HG02870 (cell line): ENCODE results near the gene ACOX1.

ENCODE experiments used
- ATAC-seq: cut with Tn5 transposase; IDR thresholded peaks from one replicate; pipeline ENCODE4 v1.9.1; 2021; ENCODE audit warnings: mild to moderate bottlenecking, moderate library complexity; ENCODE audit not compliant: unreplicated experiment

The ACOX1 gene

DNA sequence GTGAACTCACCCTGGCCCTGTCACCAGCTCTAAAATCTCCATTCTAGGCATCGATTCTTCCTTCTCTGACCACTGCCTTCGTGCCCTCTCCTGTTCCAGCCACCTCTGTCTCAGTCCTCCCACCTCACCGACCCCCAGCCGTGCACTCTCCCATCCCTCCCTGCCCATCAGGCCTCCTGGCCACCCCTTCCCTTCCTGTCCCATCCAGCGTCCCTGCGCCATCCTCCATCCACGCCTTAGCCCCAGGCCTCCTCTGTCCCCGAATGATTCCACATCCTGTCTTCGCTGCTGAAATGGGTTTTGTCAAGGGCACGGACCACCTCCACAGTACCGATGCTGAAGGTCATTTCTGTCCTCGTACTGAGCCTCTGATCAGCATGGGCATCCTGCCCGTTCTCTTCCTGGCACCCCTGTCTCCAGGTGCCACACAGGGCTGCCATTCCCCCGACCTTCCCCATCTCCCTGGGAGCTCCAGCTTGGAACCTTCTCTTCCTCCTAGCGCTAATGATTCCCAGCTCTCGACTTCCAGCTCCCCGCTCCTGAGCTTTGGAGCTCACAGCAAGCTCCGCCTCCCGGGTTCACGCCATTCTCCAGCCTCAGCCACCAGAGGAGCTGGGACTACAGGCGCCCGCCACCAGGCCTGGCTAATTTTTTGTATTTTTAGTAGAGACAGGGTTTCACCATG is 84.8 kb downstream of the ACOX1 start:
- no peak for ATAC-seq

DNA sequence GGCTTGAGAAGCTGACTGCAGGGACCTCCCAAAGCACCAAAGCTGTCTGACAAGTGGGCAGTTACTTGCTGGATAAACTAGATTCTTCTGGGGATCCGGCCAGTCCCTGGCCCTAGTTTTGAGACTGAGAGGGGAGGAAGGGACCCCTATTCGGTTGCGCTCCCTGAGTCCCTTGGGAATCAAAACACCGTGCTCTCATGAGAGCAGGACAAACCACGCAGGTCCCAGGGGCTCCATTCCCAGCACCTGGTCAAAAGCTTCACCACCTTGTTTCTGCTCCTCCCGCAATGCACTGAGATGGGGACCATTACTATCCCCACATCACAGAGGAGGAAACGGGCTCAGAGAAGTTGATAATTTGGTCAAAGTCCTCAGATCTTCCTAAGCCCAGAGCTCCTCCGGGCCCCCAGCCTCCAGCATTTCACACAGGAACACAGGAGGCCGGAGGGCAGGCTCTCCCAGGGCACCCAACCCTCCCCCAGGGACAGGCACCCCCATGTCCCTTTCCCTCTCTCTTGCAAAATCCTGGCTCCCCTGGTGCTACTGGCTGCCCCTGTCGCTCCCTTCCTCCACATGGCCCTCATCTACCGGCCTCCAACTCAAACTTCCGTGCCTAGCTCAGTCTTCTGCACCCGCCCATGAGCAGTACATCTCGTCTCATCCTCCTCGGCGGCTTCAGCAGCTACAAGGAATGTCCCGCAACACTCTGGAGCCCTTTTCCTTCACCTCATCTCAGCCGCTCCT is 85.5 kb downstream of the ACOX1 start:
- no peak for ATAC-seq

DNA sequence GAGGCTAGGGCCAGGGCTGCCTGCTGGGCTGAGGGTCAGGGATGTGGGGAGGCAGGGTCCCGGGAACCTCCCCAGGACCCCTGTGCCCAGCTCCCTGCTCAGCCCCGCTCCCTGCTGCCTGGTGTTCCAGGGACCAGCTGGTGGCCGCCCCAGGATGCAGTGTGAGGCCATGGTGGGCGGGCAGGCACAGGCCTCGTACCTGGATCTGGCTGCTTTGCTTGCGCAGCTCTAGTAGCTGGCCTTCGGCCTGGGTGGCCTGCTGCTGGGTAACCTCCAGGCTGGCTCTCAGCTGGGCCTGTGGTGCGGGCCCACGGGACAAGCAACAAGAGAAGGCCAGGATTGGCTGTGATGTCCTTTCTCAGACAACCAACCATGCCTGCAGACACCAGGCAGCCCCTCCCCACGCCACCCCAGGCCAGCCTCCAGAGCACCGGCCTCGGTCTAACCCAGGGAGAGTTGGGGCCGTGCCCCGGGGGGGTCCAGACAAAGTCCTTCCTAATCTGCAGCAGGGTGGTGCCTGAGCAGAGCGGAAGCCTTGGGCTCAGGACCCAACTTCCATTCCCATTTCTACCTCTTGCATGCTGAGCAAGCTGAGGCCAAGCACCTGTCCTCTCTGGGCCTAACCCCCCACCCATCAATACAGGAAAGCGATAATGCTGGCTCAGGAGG is 86.3 kb downstream of the ACOX1 start:
- ATAC-seq: no peak

DNA sequence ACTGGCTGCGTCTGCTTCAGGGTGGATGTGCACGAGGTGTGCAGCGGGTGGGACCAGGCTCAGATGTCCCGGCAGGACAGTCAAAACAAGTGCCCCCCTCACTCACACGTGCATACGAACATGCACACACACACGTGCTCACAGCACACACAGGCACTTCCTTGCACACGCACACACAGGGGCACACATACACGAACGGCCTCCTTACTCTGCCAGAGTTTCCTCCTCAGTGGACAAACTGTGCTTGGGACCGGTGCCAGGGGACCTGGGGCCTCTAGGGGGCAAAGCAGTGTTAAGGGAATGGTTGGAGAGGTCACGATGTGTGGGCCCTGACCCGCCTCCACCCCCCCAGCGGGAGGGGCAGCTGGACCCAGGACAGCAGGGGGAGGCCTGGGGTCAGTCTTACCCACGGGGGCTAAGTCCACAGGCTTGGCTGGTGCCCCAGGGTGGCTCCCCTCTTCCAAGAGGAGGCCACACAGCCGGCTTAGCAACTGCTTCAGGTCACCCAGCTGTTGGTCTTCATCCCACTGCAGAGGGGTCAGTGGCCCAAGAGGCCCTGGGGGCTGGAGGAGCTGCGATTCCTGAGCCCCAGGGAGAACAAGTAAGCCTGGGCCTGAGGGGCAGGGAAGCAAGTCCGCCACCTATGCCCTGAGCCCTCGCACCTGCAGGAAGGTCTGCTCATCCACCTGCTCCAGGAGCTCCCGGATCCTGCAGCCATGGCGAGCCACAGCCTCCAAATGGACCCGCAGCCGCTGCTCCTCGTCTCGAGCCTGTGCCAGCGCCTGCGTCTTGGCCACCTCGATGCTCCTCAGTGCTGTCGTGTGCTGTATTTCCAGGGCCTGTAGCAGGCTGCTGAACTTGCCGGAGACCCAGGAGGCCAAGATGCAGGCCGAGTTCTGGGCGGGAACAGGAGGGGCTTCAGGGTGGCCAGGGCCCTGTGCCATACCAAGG is 87.1 kb downstream of the ACOX1 start:
- no peak for ATAC-seq
